WI38 (cell line): ENCODE data around the gene NCOA5.
"Not testable (repeated sequence)": the region's sequence is repeated elsewhere in the genome, so short reads cannot be mapped to it uniquely, and the experiment has no call there.

ENCODE experiments used
- H3K4me3 ChIP-seq: 2 replicates; pipeline ENCODE4 v1.5.1; 2011; ENCODE audit warnings: low read depth, mild to moderate bottlenecking, control low read depth, low read length
- TF ChIP-seq, protein P1 (sequence below): IDR thresholded peaks from 2 replicates; pipeline ENCODE4 v1.5.1; 2012; ENCODE audit warnings: low read depth, mild to moderate bottlenecking, control low read depth, low read length

NCOA5 gene

DNA sequence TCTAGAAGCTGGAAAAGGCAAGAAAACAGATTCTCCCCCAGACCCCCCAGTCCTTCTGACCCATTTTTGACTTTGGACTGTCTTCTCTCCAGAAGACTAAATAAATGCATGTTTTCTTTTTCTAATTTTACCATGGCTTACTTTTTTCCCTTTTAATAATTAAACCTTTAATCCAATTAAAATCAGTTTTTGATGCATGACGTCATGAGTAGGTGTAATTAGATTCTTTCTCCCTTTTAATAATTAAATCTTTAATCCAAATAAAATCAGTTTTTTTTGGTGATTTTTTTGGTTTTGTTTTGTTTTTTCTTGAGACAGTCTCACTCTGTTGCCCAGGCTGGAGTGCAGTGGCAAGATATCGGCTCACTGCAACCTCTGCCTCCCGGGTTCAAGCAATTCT, 13.2 kb upstream of the NCOA5 start:
- no peak overlapping the region for H3K4me3 ChIP-seq
- TF ChIP-seq, protein P1, sequence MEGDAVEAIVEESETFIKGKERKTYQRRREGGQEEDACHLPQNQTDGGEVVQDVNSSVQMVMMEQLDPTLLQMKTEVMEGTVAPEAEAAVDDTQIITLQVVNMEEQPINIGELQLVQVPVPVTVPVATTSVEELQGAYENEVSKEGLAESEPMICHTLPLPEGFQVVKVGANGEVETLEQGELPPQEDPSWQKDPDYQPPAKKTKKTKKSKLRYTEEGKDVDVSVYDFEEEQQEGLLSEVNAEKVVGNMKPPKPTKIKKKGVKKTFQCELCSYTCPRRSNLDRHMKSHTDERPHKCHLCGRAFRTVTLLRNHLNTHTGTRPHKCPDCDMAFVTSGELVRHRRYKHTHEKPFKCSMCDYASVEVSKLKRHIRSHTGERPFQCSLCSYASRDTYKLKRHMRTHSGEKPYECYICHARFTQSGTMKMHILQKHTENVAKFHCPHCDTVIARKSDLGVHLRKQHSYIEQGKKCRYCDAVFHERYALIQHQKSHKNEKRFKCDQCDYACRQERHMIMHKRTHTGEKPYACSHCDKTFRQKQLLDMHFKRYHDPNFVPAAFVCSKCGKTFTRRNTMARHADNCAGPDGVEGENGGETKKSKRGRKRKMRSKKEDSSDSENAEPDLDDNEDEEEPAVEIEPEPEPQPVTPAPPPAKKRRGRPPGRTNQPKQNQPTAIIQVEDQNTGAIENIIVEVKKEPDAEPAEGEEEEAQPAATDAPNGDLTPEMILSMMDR = no peak

DNA sequence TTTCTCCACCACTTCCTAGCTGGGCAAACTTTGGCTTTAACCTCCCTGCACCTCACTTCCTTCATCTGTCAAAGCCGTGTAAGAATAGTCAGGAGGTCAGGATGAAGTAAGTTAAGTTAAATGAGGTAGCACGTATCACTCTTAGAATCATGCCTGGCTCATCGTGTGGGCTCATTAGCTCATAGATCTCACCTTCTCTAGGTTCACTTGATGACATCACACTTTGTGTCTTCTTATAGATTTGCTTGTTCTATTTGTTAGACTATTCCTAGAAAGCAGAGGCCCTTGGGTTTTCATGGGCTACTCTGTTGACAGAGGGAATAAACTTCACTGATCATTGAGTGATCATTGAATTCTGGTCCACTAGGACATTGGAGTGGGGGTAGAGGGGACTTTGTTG, 12.2 kb upstream of the NCOA5 start:
- TF ChIP-seq, protein P1 = no peak
- H3K4me3 ChIP-seq = no peak overlapping the region

DNA sequence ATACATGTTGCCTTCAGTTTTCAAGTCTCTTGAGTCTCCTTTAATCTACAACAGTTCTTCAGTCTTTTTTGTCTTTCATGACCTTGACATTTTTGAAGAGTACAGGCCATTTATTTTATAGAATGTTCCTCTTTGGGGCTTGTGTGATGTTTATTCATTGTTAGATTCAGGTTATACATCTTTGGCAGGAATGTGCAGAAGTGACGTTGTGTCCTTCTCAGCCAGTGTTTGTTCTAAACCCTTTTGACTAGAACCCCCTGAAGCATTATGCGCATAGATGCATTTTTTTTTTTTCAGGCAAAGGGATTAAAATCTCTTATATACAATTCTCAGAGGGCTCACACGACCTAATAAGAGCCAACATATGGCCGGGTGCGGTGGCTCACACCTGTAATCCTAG, 11.2 kb upstream of the NCOA5 start:
- TF ChIP-seq, protein P1 = no peak
- H3K4me3 ChIP-seq = no peak overlapping the region

DNA sequence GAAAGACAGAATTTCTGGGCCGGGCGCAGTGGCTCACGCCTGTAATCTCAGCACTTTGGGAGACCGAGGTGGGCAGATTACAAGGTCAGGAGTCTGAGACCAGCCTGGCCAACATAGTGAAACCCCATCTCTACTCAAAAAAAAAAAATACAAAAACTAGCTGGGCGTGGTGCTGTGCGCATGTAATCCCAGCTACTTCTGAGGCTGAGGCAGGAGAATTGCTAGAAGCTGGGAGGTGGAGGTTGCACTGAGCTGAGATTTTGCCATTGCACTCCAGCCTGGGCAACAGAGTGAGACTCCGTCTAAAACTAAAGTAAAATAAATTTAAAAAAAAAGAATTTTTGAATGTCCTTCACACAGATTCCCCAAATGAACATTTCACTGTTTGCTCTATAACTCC, 10.7 kb upstream of the NCOA5 start:
- H3K4me3 ChIP-seq = not testable (repeated sequence)

DNA sequence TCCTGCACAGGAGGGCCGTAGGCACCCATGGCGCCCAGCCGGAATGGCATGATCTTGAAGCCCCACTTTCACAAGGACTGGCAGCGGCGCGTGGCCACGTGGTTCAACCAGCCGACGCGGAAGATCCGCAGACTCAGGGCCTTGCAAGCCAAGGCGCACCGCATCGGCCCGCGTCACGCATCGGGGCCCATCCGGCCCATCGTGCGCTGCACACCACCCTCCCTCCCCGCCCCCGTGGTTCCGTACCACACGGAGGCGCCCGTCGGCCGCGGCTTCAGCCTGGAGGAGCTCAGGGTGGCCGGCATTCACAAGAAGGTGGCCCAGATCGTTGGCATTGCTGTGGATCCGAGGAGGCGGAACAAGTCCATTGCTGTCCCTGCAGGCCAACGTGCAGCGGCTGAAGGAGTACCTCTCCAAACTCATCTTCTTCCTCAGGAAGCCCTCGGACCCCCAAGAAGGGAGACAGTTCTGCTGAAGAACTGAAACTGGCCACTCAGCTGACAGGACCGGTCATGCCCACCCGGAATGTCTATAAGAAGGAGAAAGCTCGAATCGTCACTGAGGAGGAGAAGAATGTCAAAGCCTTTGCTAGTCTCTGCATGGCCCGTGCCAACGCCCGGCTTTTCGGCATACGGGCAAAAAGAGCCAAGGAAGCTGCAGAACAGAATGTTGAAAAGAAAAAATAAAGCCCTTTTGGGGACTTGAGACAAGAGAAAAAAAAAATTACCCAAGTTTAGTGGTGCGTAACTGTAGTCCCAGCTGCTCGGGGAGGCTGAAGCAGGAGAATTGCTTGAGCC, 9.9 kb upstream of the NCOA5 start:
- TF ChIP-seq, protein P1 = no peak
- H3K4me3 ChIP-seq = no peak overlapping the region

DNA sequence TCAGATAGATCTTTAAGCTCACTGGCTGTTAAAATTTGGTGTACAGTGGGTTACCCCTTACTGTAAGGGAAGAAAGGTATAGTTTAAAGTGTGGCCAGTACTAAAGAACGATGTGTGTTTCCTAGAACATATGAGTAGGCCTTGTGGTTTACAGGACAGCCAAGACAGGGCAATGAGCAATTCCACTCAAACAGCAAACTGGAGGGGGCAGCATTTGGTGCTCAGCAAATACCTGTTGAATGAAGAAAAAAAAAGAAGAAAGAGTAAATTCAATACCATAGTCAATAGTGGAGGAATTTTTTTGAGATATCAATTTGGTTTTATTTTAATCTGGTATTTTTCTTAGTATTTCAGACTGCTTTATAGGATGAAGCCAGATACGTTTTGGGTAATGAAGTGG, 3.8 kb upstream of the NCOA5 start:
- H3K4me3 ChIP-seq = no peak overlapping the region
- TF ChIP-seq, protein P1 = no peak

DNA sequence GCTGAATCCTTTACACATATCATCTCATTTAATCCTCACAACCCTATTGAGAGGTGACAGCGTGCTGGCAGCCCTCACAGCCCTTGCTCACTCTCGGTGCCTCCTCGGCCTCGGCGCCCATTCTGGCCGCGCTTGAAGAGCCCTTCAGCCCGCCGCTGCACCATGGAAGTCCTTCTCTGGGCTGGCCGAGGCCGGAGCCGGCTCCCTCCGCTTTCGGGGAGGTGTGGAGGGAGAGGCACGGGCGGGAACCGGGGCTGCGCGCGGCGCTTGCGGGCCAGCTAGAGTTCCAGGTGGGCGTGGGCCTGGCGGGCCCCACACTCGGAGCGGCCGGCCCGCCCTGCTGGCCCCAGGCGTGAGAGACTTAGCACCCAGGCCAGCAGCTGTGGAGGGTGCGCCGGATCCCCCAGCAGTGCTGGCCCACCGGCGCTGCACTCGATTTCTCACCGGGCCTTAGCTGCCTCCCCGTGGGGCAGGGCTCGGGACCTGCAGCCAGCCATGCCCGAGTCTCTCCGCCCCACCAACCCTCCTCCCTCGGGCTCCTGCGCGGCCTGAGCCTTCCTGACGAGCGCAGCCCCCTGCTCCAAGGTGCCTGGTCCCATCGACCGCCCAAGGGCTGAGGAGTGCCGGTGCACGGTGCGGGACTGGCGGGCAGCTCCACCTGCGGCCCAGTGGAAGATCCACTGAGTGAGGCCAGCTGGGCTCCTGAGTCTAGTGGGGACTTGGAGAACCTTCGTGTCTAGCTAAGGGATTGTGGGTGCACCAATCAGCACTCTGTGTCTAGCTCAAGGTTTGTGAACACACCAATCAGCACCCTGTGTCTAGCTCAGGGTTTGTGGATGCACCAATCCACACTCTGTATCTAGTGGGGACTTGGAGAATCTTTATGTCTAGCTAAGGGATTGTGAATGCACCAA, 2.1 kb upstream of the NCOA5 start:
- H3K4me3 ChIP-seq = not testable (repeated sequence)

DNA sequence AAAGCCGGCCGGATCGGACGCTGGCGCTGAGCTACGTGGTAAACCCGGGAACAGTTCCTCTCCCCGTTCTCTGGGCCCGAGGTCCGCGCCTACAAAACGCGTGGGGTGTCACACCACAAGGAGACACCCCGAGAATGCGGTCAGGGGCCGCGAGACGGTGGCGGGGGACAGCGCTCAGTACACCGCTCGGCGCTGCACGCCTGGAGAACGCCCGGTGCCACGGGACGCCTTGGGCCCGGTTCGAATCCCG, 670 bp downstream of the NCOA5 start:
- TF ChIP-seq, protein P1 = no peak
- peak overlapping the region; percentile 88 for H3K4me3 ChIP-seq
